CD4-positive, alpha-beta T cell treated with Interleukin-2 at 100 ng/mL for 4 hours (primary cell): ENCODE data around the gene CERS6.

Source experiments
- DNase-seq: peaks from one replicate; pipeline ENCODE4 v3.0.0-alpha.2; 2020; ENCODE audit warnings: low spot score

Gene CERS6

GRCh38 chr2:168703926-168704325 is 247.9 kb downstream of the CERS6 start:
- DNase-seq = no peak

DNA sequence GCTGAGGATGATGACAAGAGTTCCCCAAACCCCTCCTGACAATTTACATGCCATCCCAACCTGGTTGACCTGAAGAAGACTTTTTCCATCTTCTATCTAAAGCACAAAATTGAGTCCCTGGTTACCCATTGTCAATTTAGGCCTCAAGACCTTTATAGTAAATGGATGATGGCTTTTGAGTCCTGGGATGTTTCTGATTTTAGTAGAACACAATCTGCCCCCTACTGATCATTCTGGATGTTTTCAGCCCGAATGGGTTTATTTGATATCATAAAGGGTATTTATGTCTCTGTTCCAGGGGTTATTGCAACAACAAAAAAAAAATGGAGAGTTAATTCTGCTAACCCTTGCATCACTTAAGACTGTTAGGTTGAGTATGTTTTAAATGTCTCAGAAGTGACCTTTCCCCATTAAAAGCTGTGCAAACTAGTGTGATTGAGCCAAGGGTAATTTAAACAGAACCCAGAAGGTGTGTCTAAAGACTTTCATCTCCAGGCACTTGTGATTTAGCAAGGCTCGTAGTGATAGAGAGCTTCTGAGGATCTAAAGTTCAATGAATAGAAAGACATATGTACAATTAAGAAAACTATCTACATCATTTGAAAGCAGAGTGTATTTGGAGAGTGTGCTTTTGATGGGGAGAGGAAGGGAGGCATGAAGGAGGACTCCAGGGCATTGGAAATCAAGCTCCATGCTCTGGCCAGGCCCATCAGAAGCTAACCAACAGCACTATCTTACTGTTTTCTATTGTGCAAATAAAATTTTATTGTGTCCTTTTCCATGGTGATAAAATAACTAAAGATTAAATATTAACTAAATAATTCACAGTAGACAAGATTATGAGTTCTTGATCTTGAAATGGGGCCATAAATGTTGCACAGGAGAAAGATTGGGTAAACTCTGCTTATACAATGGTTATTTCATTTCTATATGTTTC is 249.7 kb downstream of the CERS6 start:
- no peak for DNase-seq

- no peak for DNase-seq
Observed at GRCh38 chr2:168706806-168707205, 250.7 kb downstream of the CERS6 start.

DNA sequence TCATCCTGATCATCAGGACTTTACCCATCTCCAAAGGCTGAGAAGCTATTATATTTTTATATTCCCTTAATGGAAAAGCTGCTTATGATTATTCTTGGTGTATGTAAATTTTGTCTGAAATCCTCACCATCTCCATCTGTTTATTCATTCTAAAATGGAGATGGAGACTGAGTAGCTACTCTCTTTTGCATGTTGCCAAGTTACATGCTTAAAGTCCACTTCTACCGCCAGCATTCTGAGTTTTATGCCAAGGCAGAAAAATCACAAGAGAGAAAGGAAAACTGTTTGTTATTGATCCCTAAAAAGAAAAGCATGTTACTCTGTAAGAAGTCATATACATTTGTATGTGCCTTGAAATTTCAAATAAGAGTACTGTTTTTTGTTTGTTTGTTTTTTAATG is 252.0 kb downstream of the CERS6 start:
- no peak for DNase-seq

DNA sequence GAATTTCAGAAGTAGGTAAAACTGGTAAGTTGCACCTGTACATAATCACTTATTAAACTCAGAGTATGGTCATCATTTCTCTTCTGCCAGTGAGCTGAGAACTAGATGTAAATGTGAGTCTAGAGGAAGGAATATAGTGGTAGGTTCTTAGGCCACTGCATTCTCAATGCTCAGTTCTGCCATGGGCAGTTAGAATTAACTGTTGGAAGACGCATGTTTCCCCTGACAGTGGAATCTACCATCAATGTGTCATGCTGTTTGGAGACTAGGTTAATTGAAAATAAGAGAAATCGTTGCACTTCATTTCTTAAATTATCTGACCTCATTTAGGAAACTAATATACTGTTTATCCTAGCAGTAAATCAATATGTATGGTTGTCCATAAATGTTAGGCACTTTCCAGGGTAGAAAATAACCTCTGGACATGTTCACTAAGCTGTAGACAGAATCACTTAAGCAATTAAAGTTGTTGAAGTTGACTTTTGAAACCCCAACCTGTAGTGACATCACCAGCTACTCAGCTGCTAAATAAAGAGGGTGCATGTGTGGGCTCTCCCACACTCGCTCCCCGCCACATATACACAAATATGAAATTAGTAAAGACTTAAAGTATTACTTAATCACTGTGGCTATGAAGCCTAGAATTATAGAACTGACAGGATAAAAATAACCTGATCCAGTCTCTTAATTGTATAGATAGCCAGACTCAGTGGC is 254.8 kb downstream of the CERS6 start:
- no peak for DNase-seq

- DNase-seq = no peak
Observed at GRCh38 chr2:168712053-168712452, 256.0 kb downstream of the CERS6 start.

GRCh38 chr2:168713325-168713724 is 257.3 kb downstream of the CERS6 start:
- no peak for DNase-seq

GRCh38 chr2:168715849-168716248 is 259.8 kb downstream of the CERS6 start:
- no peak for DNase-seq

DNA sequence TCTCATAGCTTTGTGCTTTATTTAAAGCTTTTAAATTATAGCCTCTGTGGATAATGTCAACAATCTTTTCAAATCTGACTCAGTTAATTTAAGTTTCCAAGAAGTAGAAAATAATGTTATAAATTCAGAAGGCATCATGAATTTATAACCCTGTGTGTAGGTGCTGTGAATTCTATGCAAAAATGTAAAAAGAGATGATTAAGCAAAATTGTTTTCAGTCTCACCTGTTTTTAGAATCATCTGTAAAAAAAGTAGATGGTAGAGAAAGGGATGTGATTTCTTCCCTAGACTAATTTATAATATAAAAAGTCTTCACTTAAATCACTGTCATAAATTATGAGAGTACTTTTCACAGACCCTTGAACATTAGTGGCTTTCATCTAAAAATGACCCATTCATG is 260.8 kb downstream of the CERS6 start:
- no peak for DNase-seq

DNA sequence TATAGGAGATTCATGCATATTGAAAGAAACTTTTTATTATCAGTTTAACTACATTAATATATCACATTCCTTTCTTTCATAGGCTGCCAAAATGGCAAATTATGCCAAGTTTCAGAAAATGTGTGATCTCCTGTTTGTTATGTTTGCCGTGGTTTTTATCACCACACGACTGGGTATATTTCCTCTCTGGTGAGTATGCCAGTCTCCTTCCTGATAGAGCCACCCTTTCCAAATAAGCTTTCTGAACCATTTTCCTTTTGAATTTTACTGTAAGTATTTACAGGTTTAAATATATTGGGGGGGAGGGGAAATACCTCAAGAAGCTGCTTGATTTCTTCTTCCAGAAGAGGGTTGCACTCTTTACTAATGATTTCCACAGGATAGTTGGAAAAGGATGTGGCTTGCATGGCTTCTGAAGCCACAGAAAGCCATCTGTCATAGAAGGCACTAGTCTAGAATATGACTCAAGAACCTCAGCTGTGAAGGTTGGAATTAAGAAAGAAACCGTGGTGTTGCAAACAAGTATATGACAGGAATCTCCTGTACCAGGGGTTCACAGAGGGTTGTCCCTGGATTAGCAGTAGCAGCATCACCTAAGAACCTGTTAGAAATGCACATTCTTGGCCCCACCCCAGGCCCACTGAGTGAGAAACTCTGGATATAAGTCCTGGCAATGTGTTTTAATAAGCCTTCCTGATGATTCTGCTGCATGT is 261.9 kb downstream of the CERS6 start:
- DNase-seq = no peak

GRCh38 chr2:168718622-168719021 is 262.6 kb downstream of the CERS6 start:
- DNase-seq = no peak

GRCh38 chr2:168719446-168719845 is 263.4 kb downstream of the CERS6 start:
- DNase-seq = no peak

- no peak for DNase-seq
Observed at GRCh38 chr2:168722592-168722991, 266.5 kb downstream of the CERS6 start.

DNA sequence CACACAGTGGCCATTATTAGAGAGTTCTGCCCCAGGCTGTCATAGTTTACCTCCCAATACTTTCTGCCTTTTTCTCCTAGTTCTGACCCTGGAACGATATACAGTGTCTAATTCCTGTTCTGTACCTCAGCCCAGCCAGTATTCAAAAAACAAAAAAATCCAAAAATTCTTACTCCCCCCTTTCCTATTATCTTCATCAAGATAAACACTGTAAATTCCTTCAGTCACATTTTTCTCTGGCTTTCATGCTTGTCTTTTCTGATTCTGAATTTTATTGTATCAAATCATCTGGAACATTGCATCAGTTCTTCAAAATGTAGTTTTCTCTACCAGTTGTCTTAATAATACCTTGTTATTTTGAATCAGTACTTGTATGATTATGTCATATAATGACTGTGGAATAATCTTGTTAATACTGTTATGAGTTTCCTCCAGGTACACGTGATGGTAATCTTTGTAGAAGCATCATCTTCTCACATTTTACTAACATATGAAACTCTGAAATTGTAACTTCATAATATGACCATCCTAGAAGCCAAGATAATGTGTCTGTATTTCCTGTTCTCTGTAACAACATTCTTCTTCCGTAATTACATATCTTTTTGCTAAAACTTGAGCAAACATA is 267.3 kb downstream of the CERS6 start:
- DNase-seq = no peak

- no peak for DNase-seq
Observed at GRCh38 chr2:168726375-168726774, 270.3 kb downstream of the CERS6 start.

DNA sequence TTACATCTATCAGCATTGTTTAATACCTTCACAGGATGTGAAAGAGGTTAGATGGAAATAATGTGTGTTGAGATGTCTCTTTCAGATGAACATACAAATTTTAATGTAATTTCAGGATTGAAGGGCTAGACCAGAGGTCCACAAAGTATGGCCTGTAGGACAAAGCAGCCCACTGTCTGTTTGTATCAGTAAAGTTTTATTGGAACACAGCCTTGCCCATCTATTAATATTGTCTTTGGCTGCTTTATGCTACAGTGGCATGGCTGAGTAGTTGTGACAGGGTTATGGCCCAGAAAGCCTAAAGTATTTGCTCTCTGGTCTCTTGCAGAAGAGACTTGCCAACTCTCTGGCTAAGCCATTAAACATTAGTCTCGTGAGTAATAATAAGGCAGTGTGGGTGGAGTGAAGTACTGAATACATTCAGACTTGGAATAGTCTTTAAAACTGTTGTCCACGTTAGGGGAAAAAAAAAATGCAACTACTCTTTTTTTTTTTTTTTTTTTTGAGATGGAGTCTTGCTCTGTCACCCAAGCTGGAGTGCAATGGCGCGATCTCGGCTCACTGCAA is 271.9 kb downstream of the CERS6 start:
- no peak for DNase-seq

DNA sequence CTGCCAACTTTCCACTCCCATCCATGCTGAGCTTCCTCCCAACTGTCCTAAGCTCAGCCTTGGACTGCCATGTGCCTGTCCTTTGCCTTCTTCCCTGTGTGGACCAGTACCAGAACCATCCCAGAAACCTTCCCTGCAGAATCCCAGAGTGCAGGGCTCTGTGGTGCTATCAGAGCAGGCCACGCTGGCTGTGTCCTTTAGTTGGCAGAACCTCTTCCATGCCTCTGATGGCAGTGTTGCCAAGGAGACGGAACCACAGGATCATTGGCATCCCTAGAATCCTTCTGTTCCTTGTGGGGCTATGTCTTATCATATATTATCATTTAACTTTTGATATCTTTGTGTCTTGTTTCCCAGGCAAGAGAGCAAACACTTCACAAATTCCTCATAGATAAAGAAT is 273.4 kb downstream of the CERS6 start:
- DNase-seq = no peak

GRCh38 chr2:168730344-168730743 is 274.3 kb downstream of the CERS6 start:
- no peak for DNase-seq

GRCh38 chr2:168731002-168731401 is 274.9 kb downstream of the CERS6 start:
- no peak for DNase-seq

DNA sequence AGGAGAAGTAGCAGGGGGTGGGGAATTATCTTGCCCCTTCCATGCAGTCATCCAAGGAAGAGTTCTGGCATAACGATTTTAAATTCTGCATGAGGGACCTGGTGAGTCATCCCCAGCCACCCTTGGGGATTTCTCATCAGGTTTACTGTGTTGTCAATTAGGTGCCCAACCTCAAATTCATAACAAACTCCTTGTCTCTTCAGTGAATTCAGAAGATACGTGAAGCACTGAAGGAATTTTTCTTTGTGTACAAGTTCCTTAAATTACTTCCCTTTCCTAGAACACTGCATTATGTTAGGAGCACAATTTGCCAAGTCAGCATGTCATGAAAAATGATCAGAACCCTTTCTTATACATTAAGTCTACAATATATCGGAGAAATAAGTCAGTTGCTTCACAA is 275.5 kb downstream of the CERS6 start:
- no peak for DNase-seq

DNA sequence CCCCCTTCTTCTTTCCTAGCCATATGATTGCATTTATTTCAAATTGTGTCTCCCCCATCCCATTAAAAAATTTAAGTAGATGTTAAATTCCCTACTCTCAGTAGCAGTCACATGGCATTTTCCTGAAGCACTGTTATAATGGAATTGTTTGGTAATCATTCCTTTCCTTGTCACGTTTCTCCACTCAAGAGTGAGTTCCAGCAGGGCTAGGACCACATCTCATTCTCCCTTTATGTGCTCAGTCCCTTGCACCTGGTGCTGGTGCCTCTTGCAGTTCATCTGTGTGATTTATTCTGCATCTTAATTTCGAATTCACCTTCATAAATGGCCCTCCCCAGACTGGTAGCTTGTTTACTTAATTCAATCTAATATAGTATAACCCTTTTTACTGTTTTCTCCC is 276.0 kb downstream of the CERS6 start:
- DNase-seq = no peak

GRCh38 chr2:168732506-168732905 is 276.4 kb downstream of the CERS6 start:
- DNase-seq = no peak
